NT2/D1 (cell line): ENCODE results near the gene PHETA2.

Source experiments
- DNase-seq: peaks from one replicate; pipeline ENCODE4 v3.0.0-alpha.2; 2011; ENCODE audit warnings: low read depth, low spot score
- H3K27me3 ChIP-seq: 2 replicates; pipeline ENCODE4 v1.6.0; 2011; ENCODE audit warnings: mild to moderate bottlenecking; ENCODE audit not compliant: insufficient read length, insufficient read depth
- H3K36me3 ChIP-seq: 2 replicates; pipeline ENCODE4 v1.6.1; 2011; ENCODE audit warnings: mild to moderate bottlenecking, low read length, mixed read lengths; ENCODE audit not compliant: insufficient read depth, insufficient read length
- H3K4me1 ChIP-seq: 2 replicates; pipeline ENCODE4 v1.5.1; 2011; ENCODE audit not compliant: insufficient read depth, insufficient read length
- H3K4me3 ChIP-seq: 2 replicates; pipeline ENCODE4 v1.5.1; 2011; ENCODE audit warnings: low read depth; ENCODE audit not compliant: insufficient read length
- H3K9ac ChIP-seq: 2 replicates; pipeline ENCODE4 v1.6.0; 2011; ENCODE audit warnings: low read depth; ENCODE audit not compliant: insufficient read length
- H3K9me3 ChIP-seq: 2 replicates; pipeline ENCODE4 v1.5.1; 2011; ENCODE audit warnings: mild to moderate bottlenecking, low read length; ENCODE audit not compliant: insufficient read depth
- SUZ12 ChIP-seq: IDR thresholded peaks from 2 replicates; pipeline ENCODE4 v1.6.1; 2011; ENCODE audit not compliant: insufficient read length, insufficient read depth; ENCODE audit errors: extremely low read depth
- YY1 ChIP-seq: IDR thresholded peaks from 2 replicates; pipeline ENCODE4 v1.6.1; 2011; ENCODE audit not compliant: insufficient read length, insufficient read depth
- ZNF274 ChIP-seq: IDR thresholded peaks from 2 replicates; pipeline ENCODE4 v1.6.1; 2011; ENCODE audit warnings: mild to moderate bottlenecking, low read depth, low read length

The PHETA2 gene

DNA sequence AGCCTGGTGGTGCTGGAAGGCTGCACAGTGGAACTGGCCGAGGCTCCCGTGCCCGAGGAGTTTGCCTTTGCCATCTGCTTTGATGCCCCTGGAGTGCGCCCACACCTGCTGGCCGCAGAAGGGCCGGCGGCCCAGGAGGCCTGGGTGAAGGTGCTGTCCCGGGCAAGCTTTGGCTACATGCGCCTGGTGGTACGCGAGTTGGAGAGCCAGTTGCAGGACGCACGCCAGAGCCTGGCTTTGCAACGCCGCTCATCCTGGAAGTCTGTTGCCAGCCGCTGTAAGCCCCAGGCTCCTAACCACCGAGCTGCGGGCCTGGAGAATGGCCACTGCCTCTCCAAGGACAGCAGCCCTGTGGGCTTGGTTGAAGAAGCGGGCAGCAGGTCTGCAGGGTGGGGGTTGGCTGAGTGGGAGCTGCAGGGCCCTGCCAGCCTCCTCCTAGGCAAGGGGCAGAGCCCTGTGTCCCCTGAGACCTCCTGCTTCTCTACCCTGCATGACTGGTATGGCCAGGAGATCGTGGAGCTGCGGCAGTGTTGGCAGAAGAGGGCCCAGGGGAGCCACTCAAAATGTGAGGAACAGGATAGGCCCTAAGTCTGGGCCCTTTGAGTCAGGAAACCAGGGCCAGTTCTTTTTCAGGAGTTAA is 3.6 kb downstream of the PHETA2 start:
- Histone ChIP-seq H3K4me3 (no peak overlapping the region), H3K4me1 (no peaks in the 10 kb centered on the region), H3K9ac (no peak overlapping the region), H3K9me3 (peaks cover 9% of the 10 kb centered on the region; the same call in 1 of the 2 replicates), H3K27me3 (peaks cover 4% of the 10 kb centered on the region), H3K36me3 (peaks cover 34% of the 10 kb centered on the region)
- no peak for DNase-seq
- TF ChIP-seq ZNF274 = no peak
- no peak for TF ChIP-seq YY1
- TF ChIP-seq SUZ12 = no peak

DNA sequence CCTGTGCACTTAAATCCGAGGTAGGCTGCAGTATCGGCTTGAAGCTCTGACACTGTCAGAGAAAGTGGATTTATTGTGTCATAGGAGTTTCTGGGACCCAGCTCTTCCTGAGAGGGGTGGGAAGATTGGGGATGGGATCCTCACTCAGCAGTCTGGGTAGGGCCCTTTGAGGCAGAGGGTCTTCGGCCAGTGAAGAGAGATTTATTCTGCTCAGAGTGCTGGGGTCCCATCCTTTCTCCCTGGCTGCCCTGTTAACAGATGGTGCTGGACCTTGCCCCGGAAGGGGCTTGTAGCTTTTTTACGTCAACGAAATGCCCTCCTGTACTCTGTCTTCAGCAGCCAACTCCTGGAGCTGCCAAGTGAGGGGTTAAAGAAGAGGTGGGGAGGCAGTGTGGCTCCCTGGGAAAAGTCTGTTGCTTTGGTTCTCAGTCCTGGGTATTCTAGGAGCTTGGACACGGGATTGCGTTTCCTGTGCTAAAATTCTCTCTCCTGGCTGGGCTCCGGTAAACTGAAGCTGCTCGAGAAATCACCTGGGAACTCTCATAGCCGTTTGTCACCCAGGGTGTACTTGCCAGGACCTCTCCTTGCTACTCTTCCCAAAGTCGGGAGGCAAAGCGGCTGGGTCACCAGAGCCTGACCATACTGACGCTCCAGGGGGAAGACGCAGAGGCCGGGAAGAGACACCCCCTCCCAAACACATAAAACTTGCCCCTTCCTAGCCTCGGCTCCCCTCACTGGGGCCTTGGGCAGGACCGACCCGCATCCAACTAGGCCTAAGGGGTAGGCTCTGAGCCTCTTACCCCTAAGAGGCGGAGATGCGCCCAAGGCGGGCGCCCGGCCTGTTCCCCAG is 4.6 kb downstream of the PHETA2 start:
- H3K9ac ChIP-seq = peak overlapping the region; percentile 81
- H3K4me3 ChIP-seq = peak overlapping the region; percentile 82
- TF ChIP-seq ZNF274 = no peak
- TF ChIP-seq SUZ12 = no peak
- no peak for TF ChIP-seq YY1
- H3K9me3 ChIP-seq = peaks cover 9% of the 10 kb centered on the region; the same call in 1 of the 2 replicates
- no peak for DNase-seq
- H3K4me1 ChIP-seq = no peaks in the 10 kb centered on the region
- no peaks in the 10 kb centered on the region for H3K27me3 ChIP-seq
- H3K36me3 ChIP-seq = peaks cover 45% of the 10 kb centered on the region

DNA sequence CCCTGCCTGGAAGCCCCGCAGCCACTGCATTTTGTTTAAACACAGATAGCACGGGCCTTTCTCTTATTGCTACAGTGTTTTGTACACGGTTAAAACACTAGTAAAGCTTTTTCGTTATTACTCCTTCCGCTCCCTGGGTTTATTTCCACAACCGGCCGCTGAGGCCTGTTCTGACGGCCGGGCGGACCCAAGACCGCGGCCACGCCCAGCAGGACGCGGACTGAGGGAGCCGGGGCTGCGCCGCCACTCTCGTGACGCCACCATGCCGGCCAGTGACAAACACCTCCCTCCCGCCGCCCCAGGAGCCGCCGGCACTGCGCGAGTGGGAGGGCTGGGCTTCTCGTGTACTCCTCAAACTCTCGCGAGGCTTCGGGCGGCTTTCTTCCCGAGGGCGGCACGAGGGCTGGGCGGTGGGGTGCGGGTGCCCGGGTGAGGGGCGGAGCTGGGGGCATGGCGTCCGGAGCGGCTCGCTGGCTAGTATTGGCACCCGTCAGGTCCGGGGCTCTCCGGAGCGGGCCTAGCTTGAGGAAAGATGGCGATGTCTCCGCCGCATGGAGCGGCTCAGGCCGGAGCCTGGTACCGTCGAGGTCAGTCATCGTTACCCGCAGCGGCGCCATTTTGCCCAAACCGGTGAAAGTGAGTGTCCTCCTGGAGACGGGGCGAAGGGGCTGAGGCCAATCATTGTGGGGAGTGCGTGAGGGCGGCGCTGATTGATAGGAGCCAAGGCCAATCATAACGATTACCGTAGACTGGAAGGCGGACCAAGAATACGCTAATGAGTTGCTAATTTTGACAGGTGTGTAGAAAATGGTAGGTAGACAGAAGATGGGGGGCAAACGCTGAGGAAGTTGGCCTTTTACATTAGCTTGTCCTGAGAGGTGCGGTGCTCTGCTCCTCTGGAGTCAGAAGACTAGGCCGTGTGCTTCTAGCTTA is 5.5 kb downstream of the PHETA2 start, which contains the start of gene SMDT1:
TSS of gene SMDT1 (plus strand) at position 382 of the 933 bp plus-strand sequence. CDS start at position 451, 69 bp downstream.
- Histone ChIP-seq H3K4me1 (no peaks in the 10 kb centered on the region), H3K9ac (peak within 1 kb of the TSS; percentile 81), H3K36me3 (peaks cover 50% of the 10 kb centered on the region), H3K4me3 (peak within 1 kb of the TSS; percentile 82), H3K9me3 (peaks cover 9% of the 10 kb centered on the region; the same call in 1 of the 2 replicates), H3K27me3 (no peaks in the 10 kb centered on the region)
- TF ChIP-seq YY1 = peak; percentile 75
- no peak for TF ChIP-seq SUZ12
- DNase-seq = peak; percentile 90

DNA sequence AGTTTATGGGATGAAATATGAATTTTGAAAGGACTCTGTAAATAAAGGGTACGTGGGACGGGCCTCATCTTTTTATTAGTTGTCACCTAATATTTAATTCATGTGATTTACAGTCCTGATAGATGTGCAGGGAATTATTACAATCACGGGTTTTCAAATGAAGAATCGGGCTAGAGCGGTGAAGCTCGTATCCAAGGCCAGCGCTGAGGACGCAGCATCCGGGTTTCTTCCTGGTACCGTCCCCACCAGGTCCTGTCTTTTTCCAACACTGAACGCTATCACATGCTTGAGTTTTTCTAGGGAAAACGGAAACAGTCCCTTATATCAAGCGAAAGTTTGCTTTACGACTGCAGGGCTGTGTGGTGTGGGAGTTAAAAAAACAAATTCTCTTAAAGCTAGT is 6.2 kb downstream of the PHETA2 start:
- TF ChIP-seq ZNF274 = no peak
- no peak for TF ChIP-seq YY1
- TF ChIP-seq SUZ12 = no peak
- H3K36me3 ChIP-seq = peaks cover 55% of the 10 kb centered on the region
- H3K27me3 ChIP-seq = no peaks in the 10 kb centered on the region
- H3K9me3 ChIP-seq = peaks cover 4% of the 10 kb centered on the region; the same call in 1 of the 2 replicates
- DNase-seq = no peak
- no peak overlapping the region for H3K9ac ChIP-seq
- no peaks in the 10 kb centered on the region for H3K4me1 ChIP-seq
- peak overlapping the region; percentile 82 for H3K4me3 ChIP-seq

DNA sequence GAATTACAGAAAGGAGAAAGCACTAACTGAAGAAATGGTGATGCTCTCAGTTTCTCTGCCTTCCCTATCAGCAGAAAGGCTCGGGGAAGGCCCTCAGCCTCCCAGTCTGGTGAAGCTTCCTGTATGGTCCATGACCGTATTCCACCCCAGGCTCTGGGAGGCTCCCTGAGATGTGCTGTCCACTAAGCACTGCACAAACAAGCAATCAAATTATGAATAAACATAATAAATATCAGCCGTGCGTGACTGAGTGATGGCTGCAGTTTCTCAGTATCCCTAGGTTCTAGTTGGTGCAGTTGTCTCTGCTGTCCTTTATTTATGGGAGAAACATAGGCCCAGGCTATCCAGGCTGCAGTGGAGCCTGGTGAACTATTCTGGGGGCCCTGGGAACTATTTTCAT is 9.1 kb downstream of the PHETA2 start:
- no peaks in the 10 kb centered on the region for H3K4me1 ChIP-seq
- H3K9me3 ChIP-seq = no peaks in the 10 kb centered on the region
- H3K36me3 ChIP-seq = peaks cover 56% of the 10 kb centered on the region
- H3K4me3 ChIP-seq = no peak overlapping the region
- TF ChIP-seq YY1 (no peak), SUZ12 (no peak), ZNF274 (no peak)
- no peak for DNase-seq
- H3K9ac ChIP-seq = no peak overlapping the region
- H3K27me3 ChIP-seq = no peaks in the 10 kb centered on the region

DNA sequence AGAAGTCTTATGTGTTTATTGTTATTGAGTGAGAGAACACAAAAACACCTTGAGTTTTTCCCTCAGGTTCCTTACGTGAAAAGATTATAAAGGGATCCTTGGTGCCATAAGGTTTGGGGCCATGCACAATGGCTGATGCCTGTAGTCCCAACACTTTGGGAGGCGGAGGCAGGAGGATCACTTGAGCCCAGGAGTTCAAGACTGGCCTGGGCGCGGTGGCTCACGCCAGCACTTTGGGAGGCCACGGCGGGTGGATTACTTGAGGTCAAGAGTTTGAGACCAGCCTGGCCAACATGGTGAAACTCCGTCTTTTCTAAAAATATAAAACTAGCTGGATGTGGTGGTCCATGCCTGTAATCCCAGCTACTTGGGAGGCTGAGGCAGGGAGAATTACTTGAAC is 10.8 kb downstream of the PHETA2 start:
- no peak overlapping the region for H3K4me3 ChIP-seq
- H3K9me3 ChIP-seq = 0 out of 2 replicates have a peak, but pooled peaks cover 11% of the 10 kb centered on the region
- no peaks in the 10 kb centered on the region for H3K27me3 ChIP-seq
- no peak overlapping the region for H3K9ac ChIP-seq
- no peak for DNase-seq
- H3K36me3 ChIP-seq = peaks cover 59% of the 10 kb centered on the region
- H3K4me1 ChIP-seq = no peaks in the 10 kb centered on the region
- TF ChIP-seq SUZ12 (no peak), ZNF274 (no peak), YY1 (no peak)
